Stimulated activated CD8-positive, alpha-beta memory T cell treated with anti-CD3 and anti-CD28 coated beads, Interleukin-12 subunit alpha, Interleukin-12 subunit beta, amount 100 ng/mL, for 1 hour (primary cell): ENCODE data around the gene ADAM12.

Experiments used
- DNase-seq: peaks from one replicate; pipeline ENCODE4 v3.0.0-alpha.2; 2020; ENCODE audit warnings: low read depth

Gene ADAM12

DNA sequence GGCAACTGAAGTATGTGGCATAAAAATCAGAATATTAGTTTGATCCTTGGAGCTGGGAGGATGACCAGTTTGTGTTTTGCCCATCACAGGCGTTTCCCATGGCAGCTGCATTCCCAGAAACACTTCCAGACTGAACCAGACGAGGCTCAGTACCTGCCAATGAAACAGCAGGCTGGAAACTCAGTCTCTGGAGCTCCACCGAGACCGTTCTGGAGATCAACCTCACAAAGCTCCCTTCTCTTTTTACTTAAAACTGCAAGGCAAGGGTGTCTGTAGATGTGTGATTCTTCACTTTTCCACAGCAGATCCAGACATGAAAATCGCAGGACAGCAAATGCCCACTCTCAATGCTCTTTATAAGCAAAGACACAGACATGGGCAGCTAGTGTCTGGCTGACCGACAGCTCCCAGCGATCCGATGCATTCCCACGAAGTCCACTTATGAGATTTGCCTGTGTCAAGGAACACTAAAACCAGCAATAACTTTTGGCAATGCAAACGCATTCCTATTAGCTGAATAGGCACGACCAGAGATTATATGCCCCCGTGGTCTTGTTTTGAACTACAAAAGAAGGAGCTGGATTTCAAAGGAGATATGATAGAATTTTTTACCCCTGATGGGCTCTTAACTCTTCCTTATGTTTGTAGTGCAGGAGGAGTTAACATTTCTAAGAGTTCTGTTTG is 72.6 kb downstream of the ADAM12 start:
- DNase-seq = no peak

DNA sequence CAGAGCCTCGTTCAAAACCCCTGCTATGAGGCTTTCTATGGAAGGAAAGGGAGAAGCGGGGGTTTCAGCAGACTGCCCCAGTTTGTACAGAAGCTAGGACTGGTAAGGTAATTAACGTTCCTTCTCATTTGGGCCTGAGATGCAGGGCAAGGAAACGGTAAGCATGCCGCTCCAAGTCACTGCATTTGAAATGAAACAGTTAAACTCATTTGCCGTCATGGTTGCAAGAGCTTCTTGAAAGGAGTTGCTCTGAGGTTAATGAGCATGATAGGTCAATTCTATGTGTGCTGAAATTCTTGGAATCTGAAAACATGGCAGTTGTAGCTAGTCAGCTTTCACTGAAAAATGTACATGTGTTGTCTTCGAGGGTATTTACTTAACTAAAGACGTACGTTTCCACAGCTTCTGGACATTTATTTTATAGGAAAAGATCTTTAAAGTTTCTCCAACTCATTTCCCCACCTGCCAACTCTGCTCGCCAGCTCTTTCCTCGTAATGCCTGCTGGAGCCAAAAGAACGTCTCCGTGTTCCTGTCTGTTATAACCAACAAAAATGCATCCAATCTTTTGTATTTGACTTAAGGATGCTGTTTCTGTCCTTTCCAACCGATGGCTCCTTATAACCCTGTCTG is 73.3 kb downstream of the ADAM12 start:
- no peak for DNase-seq

DNA sequence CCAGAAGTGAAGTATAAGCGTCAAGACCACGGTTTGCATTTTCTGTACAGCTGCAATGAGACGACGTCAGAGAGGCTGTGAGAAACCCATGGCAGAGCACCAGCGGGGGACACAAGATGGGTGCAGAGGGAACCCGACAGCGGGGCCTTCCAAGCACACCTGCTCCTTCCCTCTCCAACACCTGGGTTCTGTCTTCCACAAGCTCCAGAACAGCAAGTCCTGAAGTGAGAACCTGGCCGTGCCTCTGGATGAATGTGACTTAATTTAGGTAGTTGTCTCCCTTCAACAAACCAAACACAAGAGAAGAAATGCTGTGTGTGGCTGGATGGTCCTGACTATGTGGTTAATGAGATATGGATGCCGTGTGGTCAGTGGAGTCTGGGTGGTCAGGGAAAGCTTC is 76.1 kb downstream of the ADAM12 start:
- no peak for DNase-seq

DNA sequence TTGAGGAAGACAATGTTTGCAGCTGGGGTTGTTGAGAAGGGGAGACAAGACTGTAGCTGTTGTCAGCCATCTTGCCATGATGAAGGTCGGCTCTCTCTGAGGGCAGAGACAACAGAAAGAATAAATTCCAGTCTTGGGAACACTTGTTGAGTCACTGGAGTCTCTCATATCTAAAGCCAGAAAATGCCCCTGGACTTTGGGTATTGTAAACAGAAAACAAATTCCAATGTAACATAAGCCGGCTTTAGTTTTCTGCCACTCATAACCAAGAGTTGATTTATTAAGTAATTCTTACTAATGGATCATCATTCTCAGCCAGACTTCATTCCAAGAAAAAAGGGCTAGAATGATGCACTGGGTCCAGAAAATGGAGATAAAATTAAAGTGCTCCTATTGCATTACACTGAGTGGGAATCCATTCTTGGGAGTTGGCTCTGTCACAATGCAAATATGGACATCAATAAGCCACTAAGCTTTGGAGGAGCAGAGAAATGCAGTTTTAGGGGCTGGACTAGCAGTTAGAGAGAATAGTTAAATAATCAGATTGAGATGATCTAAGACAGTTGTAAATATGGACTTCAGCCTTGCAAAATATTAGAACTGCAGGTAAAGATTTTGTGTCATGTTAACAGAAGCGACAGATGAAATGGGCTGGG is 78.9 kb downstream of the ADAM12 start:
- no peak for DNase-seq

DNA sequence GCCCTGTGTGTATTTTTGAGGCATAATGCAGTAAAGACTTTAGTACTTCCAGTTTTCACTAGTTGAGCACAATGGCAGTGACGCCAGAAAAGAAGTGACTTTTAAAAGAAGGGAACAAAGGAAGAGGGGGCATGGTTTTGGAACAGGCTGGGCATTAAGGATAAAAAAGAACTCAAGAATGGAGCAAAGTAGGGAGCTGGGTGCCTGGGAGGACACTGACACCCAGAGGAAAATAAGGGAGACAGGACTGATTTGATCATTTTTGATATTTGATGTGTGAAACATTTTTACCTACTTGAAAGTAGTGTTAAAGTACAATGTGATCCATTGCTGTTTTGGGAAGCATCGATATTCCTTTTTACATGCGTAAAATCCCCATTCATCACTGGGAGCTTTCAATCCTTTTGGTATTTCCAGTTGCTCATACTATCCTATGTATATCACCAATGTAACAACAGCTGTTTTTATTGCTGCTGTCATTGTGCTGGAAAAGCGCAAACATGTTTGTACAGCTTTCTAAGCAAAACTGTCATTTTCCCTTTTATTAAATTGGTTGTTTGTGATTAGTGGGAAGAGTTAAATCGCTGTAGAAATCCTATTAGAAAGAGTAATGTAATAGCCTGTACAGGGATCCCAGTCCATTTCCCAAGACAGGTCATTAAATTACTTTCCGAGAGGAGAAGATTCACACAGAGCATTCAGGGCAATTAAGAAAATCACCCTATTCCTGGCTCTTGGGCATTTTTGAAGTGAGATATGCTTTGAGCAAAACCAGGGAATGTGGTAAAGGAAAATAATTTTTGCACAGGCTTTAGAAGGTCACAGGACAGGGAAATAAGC is 85.2 kb downstream of the ADAM12 start:
- no peak for DNase-seq

DNA sequence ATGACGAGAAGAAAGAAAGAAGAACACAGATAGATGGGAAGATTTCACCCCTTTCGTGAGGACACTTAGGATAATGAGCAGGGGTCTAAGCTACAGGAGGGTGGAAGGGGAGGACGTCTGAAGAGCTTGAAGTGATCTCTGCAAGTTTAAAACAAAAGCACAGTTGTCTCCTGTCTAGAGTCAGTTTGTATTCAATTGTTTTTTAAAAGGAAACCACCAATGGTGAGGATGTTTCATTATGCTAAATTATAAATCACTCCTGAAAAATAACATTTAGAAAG is 85.9 kb downstream of the ADAM12 start:
- no peak for DNase-seq

DNA sequence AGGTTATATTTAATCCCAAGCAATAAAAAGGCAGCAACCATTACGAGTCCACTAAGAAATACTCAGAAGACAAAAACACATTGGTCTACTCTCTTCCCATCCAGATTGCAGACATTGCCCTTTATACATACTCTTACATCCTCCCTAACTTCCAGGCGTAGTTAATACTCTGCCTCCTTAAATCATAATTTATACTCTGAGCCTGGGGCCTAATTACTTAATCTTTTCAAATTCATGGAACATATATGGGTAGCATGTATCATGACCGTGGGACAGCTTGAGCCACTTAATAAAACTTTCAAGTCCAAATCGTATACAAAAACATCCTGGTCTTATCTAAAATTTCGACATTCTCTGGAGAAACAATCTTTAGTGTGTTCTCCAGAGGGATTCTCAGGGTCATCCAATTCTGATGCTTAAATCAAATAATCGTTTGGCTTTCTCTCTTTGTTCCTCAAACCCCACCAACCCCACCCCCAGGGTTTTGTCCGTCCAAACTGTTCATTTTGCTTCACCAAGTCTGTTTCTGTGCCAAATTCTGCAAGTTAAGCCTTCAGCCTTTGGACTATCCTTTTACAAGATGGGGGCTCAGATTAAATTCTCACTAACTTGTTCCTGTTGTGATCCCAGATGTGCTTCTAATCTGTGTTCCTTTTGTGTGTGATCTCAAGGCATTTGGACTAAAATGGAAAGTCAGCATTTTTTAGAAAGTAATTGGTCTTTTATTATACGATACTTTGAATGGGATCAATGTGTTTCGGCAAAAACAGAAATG is 86.4 kb downstream of the ADAM12 start:
- DNase-seq = no peak

DNA sequence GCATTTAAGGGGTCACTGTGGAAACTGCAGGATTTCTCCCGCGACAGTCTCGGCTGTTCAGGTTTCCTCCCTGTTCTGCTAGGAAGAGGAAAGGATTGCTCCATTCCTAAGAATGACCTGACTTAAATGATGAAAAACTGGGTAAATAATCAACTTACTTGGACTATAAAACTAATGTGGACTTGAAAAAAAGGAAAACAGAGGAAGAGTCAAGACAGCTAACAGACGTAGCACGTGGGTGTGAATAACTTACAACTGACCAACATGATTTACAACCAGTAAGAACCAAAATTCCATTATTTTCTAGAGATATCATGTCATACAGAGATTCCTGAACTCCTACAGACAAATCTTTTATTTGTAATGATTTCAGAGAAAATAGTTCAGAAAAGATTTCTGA is 93.8 kb downstream of the ADAM12 start:
- no peak for DNase-seq

DNA sequence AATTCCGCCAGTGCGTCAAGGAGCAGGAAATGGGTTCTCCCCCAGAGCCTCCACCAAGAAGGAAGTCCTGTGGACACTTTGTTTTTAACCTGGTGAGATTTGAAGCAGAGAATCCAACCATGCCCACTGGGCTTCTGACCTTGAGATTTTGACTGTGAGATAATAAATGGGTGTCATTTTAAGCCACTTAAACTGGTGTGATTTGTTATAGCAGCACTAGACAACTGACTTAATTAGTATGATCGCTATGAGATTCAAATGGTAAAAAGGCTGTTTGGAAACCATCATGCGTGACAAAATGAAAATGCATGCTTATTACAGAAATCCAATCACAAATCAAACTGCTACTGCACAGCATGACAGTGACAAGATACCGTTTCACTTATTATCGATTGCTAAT is 98.0 kb downstream of the ADAM12 start:
- DNase-seq = no peak

DNA sequence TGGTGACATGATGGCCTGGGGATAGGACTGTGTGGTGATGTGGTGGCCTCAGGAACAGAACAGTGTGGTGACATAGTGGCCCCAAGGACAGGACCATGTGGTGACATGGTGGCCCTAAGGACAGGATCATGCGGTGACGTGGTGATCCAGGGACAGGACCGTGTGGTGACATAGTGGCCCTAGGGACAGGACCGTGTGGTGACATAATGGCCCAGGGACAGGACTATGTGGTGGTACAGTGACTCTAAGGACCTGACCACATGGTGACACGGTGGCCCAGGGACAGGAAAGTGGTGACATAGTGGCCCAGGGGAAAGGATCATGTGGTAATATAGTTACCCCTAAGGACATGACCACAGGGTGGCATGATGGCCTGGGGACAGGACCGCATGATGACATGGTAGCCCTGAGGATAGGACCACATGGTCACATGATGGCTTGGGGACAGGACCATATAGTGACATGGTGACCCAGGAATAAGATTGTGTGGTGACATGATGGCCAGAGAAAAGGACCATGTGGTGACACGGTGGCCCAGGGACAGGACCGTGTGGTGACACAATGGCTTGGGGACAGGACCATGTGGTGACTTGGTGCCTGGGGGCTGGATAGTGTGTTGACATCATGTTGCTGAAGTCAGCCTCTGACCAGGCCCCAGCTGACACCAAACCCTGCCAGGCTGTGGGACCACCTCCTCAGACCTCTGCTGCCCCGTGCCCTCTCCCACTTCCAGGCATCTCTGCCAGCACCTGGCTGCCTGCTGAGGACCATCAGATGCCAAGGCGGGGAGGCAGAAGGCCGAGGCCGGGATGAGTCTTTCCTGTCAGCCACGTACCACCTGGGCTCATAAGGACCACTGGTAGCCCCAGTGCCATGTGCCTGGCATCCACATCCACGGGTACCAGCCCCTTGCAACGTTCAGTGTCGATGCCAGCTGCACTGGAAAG is 99.5 kb downstream of the ADAM12 start:
- no peak for DNase-seq

DNA sequence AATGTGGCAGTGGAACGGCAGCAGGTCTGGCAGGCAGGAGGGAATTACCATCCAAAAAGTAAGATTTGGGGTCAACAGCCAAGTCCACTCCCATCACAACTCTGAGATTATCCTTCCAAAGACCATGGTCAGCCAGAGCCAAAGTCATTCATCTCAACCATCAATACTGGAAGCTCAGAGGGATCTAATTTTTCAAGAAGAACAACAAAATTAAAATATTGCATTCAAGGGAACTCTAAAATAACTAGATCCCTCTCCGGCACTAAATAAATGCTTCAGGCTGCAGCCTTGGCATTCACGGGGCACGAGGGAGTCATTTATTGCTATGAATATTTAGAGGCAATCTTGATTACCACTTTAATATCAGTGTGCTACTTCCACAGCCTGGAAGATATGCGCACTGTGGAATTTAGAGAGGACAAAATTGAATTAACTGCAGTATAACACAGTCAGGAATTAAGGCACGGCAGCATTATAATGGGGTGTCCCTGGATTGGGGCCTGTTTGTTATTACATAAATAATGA is 102.0 kb downstream of the ADAM12 start:
- no peak for DNase-seq

DNA sequence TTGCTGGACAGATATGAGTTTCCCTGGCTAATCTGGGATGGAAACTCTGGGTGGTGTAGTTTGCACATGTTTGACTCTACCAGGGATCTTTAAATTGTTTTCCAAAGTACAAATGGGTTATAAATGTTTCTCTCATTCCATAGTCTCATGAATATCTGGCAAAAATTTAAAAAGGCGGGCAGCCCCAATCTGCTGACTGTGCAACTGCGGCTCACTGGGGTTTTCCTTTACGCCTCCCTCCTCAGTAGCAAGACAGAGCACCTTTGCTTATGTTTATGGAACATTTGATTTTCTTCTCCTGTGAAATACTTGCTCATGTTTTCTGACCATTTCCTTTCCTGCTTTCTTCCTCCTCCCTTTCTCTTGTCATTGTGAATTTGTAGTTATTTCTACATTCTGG is 105.0 kb downstream of the ADAM12 start:
- DNase-seq = no peak

DNA sequence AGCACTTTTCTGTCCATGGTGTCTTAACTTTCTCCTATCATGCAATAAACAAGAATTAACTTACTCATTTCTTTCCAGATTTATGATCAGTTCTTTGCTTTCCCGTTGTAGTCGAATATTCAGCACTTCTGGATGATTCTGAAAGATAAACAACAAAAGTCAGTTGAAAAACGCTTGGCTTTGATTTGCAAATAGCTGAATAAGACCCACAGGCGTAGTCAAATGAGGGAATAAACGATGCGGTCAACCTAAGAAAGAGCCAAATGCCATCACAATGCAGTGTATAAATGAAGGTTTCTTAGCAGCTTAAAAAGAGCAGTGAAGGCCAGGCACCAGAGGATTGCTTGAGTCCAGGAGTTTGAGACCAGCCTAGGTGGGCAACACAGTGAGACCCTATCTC is 109.4 kb downstream of the ADAM12 start:
- DNase-seq = no peak

DNA sequence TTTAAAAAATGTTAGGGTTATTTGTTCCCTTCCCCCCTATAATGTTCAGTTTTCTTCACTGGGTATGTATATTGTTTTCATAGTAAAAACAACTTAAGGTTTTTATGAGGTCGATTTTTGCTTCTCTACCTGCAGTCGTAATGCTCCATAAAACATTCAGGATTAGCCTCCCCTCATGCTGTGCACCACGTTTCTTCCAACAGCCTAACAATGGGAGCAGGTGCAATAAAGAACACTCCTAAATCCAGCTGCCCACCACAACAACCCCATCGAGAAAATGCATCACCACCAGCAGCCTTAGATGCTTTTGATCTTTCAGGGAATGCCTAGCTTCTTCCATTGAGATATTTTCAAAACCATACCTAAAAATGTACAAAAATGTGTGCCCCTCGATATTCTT is 111.1 kb downstream of the ADAM12 start:
- DNase-seq = no peak

DNA sequence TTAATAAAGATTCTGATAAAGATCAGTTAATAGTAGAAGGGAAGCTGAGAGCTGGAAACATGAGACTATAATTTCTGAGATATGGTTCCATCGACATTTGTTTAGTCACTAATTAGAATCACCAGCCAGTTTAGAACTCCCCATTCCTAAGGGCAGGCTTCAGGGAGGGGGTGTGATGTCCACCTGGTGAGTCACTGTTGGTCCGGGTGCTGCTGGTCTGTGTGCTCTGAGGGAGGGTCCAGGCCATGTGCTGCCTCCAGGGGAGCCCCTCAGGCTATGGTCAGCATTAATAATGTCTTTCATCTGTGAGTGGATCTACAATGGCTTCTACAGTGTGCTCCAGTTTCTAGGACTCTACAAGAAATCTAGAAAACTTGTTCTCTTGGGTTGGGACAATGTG is 115.8 kb downstream of the ADAM12 start:
- no peak for DNase-seq

DNA sequence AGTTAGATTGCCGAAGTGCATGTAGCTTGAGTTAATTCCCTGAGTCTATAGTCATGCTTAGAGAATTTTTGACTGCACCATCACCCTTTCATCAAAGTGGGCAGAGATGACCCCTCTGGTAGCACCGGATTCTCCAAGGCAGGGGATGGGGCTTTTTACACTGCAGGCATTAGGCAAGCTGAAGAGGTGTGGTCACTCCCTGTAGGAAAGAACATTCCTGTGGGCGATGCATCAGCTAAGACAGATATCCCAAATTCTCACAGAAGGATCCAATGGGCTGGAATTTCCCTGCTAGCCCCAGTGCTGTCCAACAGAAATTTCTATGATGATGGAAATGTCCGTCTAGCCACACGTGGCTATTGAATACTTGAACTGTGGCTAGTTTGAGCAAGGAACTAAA is 118.2 kb downstream of the ADAM12 start:
- no peak for DNase-seq

DNA sequence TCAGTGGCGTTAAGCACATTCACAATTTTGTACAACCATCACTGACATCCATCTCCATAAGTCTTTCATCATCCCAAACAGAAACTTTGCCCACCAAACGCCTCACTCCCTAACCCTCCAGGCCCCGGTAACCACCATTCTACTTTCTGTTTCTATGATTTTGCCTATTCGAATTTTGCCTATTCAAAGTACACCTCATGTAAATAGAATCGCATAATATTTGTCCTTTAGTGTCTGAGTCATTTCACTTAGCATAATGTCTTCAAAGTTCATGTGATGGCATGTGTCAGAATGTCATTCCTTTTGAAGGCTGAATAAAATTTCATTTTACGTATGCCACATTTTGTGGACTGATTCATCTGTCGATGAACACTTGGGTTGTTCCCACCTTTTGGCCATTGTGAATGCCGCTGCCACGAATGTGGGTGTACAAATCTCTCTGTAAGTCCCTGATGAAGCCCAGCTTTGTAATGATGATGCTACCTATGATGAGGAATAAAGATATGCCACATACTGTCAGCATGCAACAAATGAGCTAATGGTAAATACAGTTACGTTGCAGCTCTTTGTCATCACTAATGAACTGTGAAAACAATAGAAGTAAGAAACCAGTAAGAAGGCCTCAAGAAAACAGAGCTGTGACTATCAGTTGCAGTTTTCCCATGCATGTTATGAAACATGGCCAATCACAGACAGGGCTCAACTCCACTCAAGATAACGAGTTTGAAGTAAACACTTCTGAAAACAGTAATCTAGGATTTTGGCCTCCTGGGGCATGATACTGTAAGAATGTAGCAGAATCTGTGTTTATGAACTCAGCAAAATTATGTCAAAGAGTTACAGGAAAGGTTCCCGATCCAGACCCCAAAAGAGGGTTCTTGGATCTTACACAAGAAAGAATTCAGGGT is 120.0 kb downstream of the ADAM12 start:
- no peak for DNase-seq

DNA sequence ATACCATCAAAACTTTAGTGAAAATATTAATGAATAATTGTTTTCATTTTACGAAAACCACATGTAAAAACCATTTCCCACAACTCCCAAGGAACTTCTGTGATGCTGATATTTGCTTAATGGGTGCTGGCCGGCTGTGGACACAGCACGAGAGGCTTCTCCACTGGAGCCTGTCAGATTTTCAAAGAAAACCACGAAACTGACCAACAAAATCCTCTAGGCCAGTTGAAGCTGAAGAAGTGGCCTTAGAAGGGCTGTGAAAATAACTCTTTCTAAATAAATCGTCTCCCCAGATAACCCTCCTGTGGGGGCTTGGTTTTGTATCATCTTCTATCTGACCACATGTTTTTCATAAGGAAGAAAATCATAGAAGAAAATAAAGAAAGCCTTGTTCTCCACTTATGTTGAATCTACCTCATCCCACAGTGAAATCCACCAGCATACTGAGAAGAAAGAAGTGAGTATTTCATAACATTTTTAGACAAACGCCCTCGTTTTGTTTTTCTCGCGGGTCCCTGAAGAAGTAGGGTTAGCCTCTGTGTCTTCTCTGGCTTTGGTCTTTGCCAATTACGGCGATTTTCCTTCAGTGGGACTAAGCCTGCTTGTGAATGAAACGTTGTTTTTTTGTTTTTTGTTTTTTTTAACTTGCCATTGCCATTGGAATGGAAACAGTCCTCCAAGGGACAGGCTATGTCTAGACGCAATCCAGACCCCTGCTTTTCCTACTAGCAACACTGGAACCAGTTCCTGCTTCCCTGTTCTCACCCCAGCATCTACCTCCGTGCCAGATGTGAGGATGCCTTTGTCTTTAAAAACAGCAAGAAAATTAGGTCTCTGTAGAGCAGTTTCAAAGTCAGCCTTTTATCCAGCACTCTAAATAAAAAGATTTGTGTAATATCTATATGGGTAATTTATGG is 123.9 kb downstream of the ADAM12 start:
- no peak for DNase-seq
